Measurements from ENCODE around the gene ACBD6.

DNA sequence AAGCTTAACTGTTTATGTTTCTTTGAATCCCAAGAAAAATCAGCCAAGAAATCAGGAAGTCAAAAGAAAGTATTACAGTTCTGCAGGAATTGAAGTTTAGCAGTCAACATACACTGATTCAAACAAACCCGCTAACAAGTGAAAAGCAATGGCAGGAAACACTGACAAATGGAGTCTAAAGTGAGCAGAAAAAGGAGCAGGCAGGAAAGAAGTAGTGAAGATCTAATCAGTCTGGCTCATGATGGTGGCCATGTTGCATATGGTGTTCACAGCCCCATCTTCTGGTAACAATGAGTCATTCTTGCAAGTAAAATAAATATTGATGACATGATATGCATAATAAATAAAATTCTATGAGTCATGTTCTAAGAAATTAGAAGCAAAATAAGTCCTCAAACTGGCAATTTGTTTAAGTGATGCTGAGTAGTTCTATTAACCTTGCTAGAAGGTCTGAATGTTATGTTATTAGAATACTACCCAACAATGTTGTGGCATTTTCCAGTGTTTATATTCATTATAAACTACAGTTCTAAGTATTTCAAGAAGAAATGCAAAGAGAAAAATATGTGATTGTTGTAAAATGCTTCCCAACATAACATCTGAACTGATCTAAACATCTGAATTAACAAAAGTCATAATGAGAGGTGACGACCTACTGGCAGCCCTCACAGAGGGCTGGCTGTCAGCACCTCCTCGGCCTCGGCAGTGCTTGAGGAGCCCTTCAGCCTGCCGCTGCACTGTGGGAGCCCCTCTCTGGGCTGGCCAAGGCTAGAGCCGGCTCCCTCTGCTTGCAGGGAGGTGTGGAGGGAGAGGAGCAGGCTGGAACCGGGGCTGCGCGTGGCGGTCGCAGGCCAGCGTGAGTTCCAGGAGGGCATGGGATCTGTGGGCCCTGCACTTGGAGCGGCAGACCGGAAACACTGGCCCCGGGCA is 5.7 kb upstream of the ACBD6 start:
- TF ChIP-seq, protein P1, sequence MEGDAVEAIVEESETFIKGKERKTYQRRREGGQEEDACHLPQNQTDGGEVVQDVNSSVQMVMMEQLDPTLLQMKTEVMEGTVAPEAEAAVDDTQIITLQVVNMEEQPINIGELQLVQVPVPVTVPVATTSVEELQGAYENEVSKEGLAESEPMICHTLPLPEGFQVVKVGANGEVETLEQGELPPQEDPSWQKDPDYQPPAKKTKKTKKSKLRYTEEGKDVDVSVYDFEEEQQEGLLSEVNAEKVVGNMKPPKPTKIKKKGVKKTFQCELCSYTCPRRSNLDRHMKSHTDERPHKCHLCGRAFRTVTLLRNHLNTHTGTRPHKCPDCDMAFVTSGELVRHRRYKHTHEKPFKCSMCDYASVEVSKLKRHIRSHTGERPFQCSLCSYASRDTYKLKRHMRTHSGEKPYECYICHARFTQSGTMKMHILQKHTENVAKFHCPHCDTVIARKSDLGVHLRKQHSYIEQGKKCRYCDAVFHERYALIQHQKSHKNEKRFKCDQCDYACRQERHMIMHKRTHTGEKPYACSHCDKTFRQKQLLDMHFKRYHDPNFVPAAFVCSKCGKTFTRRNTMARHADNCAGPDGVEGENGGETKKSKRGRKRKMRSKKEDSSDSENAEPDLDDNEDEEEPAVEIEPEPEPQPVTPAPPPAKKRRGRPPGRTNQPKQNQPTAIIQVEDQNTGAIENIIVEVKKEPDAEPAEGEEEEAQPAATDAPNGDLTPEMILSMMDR (IDR thresholded peaks at IDR 0.05): no peak
- no peak for TF ChIP-seq POLR2A (IDR thresholded peaks at IDR 0.05)
